ENCODE data around the gene LRR1.

GRCh38 chr14:49574038-49574437 lies 24.7 kb upstream of the LRR1 start:
- no peak for TF ChIP-seq CTCF (IDR thresholded peaks at IDR 0.05; ENCODE audit: insufficient read depth, low read length)
- no peak for TF ChIP-seq POLR2AphosphoS5 (IDR thresholded peaks at IDR 0.05; ENCODE audit: low read depth)

All from HL-60 (cell line).